HL-60 (cell line): ENCODE results near the gene RASIP1.
"Not testable (repeated sequence)": the region's sequence is repeated elsewhere in the genome, so short reads cannot be mapped to it uniquely, and the experiment has no call there.

ENCODE experiments used
- DNase-seq, 2 experiments: peaks; one replicate each; pipeline ENCODE4 v3.0.0-alpha.2; 2010 to 2020; ENCODE audit warnings: low read depth in 1 of 2, low spot score in 1 of 2
- H3K27ac ChIP-seq: fragments of 250-450 bp; sonication (Bioruptor Pico); replicated peaks from 2 replicates; pipeline ENCODE4 v1.5.1; 2020; ENCODE audit warnings: mild to moderate bottlenecking, moderate library complexity
- H3K27me3 ChIP-seq: fragments of 250-450 bp; sonication (Bioruptor Pico); 2 replicates; pipeline ENCODE4 v1.5.1; 2021; ENCODE audit warnings: mild to moderate bottlenecking, moderate library complexity; ENCODE audit not compliant: insufficient read depth, poor library complexity, severe bottlenecking
- H3K4me3 ChIP-seq: replicated peaks from 2 replicates; pipeline ENCODE4 v1.5.1; 2011; ENCODE audit warnings: mild to moderate bottlenecking, control low read depth, low read length; ENCODE audit not compliant: insufficient read depth
- CTCF ChIP-seq: IDR thresholded peaks from one replicate; pipeline ENCODE4 v1.5.1; 2011; ENCODE audit warnings: low read length, control low read depth, inconsistent platforms; ENCODE audit not compliant: insufficient read depth
- GABPA ChIP-seq: IDR thresholded peaks from 2 replicates; pipeline ENCODE4 v1.6.1; 2012; ENCODE audit warnings: low read depth
- POLR2AphosphoS5 ChIP-seq: IDR thresholded peaks from 2 replicates; pipeline ENCODE4 v1.6.1; 2012; ENCODE audit warnings: low read depth
- REST ChIP-seq: IDR thresholded peaks from 2 replicates; pipeline ENCODE4 v1.6.1; 2012; ENCODE audit warnings: low read depth; ENCODE audit not compliant: insufficient replicate concordance
- SPI1 ChIP-seq: IDR thresholded peaks from 2 replicates; pipeline ENCODE4 v1.6.1; 2012; ENCODE audit warnings: low read depth, mild to moderate bottlenecking, borderline replicate concordance

RASIP1 gene

GRCh38 chr19:48698046-48698445 lies 42.4 kb downstream of the RASIP1 start:
- TF ChIP-seq CTCF = no peak
- TF ChIP-seq GABPA = no peak
- TF ChIP-seq POLR2AphosphoS5 = no peak
- Histone ChIP-seq H3K4me3 (no peak overlapping the region), H3K27ac (no peak overlapping the region), H3K27me3 (peaks cover 12% of the 10 kb centered on the region)
- DNase-seq = peak in 1 of 2 experiments; percentile 56

GRCh38 chr19:48696353-48697010 lies 43.9 kb downstream of the RASIP1 start:
- H3K27ac ChIP-seq = no peak overlapping the region

GRCh38 chr19:48695743-48696352 lies 44.6 kb downstream of the RASIP1 start, which contains the start of gene FUT2:
FUT2 (plus strand) TSS chr19:48695971; CDS start chr19:48702957, 6,986 bp downstream.
- DNase-seq = no peak
- H3K27ac ChIP-seq = no peak within 1 kb of the TSS
- H3K4me3 ChIP-seq = no peak within 1 kb of the TSS
- TF ChIP-seq SPI1 = no peak
- no peak for TF ChIP-seq CTCF
- TF ChIP-seq POLR2AphosphoS5 = no peak
- TF ChIP-seq GABPA = no peak
- no peak for TF ChIP-seq REST
- peaks cover 12% of the 10 kb centered on the region for H3K27me3 ChIP-seq

More at GRCh38 chr19:48696353-48697010, 43.9 kb downstream of the RASIP1 start:
- no peak for DNase-seq
- Histone ChIP-seq H3K4me3 (no peak overlapping the region), H3K27me3 (peaks cover 12% of the 10 kb centered on the region)
- TF ChIP-seq CTCF (no peak), POLR2AphosphoS5 (no peak), GABPA (no peak), REST (no peak), SPI1 (no peak)

- not testable (repeated sequence) for H3K27ac ChIP-seq, DNase-seq, H3K4me3 ChIP-seq
- H3K27me3 ChIP-seq = peaks cover 12% of the 10 kb centered on the region
These were observed 46.8 kb downstream of the RASIP1 start for GRCh38 chr19:48693629-48694028.
